ENCODE data around the gene C2CD2.

C2CD2 gene

DNA sequence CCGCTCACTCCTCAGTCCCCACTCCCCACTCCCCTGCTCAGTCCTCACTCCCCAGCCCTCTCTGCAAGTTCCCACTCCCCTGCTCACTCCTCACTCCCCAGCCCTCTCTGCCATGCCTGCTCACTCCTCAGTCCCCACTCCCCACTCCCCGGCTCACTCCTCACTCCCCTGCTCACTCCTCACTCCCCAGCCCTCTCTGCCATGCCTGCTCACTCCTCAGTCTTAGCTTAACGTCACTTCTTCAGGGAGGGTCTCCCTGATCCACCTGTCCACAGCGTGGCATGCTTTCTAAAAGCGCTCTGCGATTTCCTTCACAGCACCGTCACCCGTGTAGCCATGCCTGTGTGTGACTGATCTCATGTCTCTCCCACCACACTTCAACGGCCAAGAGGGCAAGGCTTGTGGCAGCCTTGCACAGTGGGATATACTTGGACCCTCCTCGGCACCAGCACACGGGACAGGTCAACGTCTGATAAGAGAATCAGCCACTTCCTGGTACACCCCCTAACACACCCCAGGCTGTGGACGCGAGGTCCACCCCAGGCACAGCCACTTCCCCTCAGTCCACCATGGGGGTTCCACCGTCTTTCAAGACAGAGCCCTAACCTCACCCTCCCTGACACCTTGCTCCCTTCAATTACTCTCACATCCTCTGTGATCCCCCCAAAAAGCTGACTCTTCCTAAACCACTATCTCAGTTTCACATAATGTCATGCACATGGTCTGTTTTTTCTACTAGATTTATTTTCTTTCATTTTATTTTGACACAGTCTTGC is 88.6 kb downstream of the C2CD2 start:
- DNase-seq (ENCODE audit: low spot score) = no peak

DNA sequence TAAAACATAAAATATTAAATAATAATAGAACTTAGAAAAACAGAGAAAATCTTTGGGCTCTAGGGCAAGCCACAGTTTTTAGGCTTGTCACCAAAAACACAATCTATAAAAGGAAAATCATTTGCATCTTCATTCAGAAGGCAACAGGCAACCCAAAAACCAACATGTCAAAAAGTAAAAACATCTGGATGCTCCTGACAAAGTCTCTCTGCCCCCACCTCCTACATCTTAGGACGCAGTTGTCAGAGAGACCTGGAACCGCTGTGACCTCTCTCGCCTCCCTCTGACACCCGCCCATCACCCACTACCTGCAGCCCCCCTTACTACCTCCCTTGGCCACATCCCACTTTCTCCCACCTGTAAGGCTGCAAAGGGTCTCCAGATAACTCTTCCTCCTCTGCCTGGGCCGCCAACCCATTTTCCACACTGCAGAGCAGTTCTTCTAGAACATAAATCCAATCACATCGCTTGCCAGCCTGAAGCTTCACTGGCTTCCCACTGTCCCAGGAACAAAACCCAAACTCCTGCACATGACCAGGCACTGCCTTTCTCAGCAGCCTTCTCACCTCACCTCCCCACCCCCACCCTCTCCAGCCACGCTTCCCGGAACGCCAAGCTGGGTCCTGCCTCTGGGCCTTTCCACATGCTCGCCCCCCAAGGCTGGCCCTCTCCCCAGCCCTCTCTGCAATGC is 89.4 kb downstream of the C2CD2 start:
- no peak for DNase-seq (ENCODE audit: low spot score)

DNA sequence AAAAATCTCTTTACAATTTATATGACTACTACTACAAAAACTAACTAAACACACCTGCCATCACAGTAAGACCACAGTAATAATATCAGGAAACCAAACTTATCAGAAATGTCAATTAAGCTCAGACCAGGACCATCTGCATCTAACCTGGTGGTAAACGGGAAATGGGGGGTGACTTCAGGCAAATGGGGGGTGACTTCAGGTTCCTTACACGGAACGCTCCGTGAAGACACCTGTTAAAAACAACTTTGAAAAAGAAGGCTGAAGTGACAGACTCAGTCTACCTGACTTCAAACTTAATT is 90.4 kb downstream of the C2CD2 start:
- no peak for DNase-seq (ENCODE audit: low spot score)

DNA sequence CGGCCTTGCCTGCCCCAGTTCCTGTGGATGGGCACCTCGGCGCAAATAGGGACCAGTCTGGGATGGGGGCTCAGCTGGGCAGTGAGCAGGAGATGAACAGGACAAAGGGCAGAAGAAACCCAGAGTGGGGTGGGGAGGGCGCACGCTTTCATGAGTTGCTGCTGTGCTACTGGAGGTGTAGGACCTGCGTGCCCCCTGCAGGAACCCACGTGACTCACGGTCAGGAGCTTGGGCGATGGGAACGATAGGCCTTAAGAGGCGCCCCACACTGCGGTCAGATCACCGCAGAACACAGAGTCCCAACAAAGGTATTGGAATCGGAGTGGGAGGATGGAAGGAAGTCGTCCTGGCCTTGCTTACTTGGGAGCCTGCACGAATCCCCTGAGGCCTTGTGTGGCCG is 91.8 kb downstream of the C2CD2 start:
- no peak for DNase-seq (ENCODE audit: low spot score)

DNA sequence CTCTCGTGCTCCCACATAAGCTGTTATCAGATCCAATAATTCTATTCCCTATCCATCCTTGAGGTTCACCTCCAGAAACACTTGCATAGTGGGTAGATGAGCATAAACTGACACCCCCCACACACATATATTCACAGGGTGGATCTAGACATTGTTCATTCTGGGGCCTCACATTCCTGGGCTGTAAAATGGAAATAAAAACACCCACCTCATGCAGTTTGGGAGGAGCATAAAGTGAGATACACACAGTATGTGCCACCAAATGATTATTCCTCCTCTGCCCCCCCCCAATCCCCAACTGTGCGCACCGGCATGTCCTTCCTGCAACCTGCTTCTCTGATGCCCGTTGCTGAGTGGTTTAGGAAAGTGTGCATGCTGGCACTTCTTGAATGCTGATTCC is 92.6 kb downstream of the C2CD2 start:
- no peak for DNase-seq (ENCODE audit: low spot score)

DNA sequence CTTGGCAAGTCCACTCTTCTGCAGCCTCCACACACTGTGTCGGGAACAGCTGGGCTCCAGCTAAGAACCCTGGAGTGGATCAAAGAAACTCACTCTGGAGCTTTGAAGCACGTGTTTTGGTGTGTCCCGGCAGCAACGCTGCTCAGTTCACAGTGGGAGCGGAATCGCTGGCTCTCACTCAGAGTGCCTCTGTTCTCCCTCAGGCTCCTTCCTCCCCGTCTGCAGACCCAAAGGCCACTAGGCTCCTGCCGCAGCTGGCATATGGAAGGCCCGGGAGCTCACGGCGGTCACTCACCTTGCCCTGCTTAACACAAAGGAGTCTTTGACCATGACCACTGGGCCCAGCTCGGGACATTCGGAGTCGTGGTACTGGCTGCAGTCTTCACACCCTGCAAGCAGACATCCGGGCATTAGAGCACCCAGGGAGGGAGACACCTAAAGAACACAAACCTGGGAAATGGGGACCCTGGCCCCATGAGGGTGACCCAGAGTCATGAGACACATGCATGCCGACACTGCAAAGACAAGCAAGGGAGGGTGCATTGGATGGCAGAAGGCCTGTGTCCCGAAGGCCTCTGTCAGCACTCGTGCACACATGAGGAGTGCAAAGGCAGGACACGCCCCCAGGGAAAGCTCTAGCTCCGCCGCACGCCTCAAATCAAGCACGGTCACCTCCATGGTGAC is 94.4 kb downstream of the C2CD2 start:
- no peak for DNase-seq (ENCODE audit: low spot score)

DNA sequence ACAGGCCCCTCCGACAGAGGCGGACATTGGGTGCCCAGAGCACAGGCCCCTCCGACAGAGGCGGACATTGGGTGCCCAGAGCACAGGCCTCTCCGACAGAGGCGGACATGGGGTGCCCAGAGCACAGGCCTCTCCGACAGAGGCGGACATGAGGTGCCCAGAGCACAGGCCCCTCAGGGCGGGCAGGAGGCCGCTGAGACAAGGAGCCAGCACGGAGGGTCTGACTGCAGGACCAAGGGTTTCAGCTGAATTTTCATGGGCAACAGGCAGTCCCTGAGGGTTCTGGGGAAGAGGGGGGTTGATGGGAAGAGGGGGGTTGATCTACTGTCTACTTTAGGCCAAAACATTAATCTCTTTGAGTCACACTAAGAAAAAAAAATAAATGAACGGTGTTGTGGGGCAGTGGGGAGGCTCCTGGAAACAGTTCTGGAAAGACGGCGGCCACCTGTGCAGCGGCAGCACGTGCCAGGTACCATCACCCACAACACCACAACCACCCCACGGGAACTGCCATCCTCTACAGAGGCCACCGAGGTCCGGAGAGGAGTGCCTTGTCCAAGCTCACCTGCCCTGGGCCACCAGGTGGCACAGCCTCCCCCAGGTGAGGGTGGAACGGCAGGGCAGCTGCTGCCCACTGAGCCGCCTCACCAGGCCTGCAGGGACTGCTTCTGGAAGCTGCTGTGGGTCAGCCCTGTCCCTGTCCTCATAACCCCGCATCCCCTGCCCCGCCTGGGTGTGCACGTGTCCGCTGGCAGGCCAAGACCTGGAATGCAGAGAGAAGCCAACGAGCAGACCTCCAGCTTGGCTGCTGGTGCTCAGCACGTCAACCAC is 95.1 kb downstream of the C2CD2 start:
- no peak for DNase-seq (ENCODE audit: low spot score)

DNA sequence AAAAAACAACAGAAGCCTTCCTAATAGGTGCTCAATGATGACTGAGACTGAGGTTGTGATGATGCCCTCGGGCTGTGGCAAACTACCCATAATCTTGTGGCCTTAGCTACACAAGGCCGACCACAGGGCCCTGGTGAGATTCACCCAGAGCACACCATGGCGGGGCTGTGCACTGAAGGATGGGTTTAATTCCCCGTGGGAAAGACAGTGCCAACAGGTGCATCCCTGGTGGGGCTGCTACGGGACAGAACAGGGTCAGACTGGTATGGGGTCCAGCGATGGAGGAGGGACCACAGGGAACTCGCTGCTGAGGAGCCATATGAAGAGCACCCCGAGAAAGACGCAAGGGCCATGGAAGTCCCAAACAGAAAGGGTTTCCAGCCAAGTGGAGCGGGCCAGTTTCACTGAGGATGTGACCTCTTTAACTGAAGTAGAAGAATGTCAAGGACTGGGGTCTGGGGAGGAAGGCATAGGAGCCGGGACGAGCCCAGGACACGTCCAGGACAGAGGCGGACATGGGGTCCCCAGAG is 96.0 kb downstream of the C2CD2 start:
- no peak for DNase-seq (ENCODE audit: low spot score)

DNA sequence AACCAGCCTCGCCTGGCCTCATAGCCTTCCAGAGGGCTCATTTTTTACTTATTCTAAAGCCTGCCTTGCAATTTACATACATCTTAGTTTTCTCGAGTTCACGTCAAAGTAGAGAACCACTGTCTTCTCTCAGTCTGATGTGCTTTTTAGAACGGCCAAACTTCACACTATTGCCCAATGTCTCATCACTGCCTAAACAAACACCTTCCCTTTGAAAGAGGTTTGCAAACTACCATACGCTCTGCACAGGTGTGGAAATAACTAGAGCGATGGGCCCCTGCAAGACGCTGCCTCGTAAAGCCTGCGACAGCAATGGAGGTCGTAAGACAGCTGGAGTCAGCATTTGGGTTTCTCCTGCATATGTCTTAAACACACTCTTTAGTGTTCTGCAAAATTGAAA is 97.2 kb downstream of the C2CD2 start:
- no peak for DNase-seq (ENCODE audit: low spot score)

DNA sequence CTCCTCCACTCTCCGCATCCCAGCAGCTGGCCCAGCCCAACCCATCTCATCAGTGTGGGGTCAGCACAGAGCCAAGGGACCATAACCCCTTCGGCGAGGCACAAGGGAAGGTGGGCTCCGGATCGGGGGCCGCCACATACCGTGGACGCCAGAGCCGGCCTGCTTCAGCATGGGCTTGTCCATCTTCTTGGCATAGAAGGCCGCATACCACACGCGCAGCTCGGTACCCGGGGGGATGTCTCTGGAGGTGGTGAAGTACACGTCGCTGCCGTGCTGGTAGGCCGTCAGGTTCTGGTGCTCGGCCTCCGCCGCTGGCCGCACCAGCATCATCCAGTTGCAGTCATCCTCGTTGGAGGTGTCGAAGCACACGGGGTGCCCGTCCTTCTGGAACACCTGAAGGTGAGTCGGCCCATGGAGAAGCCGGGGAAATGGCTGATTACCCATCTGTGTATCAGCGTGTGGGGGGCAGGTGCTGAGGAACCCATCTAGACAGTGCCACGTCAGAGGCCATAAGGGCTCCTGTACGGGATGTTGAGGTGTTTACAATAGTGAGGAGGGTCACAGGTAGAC is 99.3 kb downstream of the C2CD2 start:
- DNase-seq (ENCODE audit: low spot score) = no peak

DNA sequence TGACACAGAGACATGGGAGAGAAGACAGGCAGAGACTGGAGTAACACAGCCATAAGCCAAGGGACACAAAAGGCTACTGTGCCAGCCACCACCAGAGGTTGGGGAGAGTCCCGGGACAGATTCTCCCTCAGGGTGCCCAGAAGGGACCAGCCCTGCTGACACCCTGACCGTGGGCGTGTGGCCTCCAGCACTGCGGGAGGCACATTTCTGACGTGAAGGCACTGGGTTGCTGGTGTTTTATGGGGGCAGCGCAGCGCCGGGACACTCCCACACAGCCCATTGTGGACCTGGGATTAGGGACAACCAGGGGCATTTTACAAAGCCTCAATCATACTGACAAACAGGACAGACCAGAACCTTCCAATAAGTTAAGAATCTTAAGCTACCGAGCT is 100.9 kb downstream of the C2CD2 start:
- DNase-seq (ENCODE audit: low spot score) = no peak

DNA sequence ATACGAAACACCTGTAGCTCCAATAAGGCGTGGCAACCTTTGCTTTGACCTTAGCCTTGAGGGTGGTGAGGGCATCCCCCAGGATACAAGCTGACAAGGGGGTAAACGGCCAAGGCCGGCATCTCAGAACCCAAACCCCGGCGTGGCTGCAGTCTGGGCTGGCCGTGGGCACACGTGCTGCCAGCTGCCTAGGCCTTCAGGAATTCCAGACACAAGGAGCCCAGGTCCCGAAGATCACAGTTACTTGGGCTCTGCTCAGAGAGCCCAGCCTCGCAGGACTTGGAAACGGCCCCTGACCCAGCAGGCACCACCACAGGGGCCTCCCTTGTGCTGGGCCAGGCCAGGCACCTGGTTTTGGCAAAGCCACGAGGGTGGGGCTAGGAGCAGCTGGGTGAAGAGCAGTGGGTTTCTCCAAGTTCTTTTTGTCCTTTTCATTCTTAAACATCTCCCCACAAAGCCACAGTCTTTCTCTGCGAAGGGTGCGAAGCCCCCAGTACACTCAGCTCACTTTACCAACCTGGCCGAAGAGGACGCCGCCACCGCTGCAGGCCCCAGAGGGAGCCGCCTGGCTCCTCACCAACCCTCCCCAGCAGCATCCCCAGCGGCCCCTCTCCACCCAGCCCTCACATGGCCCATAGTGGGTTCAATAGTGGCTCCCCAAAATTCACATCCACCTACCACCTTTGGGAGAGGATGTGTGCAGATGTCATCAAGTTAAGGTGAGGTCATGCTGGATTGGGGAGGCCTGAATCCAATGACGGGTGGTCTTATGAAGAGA is 101.5 kb downstream of the C2CD2 start:
- no peak for DNase-seq (ENCODE audit: low spot score)

DNA sequence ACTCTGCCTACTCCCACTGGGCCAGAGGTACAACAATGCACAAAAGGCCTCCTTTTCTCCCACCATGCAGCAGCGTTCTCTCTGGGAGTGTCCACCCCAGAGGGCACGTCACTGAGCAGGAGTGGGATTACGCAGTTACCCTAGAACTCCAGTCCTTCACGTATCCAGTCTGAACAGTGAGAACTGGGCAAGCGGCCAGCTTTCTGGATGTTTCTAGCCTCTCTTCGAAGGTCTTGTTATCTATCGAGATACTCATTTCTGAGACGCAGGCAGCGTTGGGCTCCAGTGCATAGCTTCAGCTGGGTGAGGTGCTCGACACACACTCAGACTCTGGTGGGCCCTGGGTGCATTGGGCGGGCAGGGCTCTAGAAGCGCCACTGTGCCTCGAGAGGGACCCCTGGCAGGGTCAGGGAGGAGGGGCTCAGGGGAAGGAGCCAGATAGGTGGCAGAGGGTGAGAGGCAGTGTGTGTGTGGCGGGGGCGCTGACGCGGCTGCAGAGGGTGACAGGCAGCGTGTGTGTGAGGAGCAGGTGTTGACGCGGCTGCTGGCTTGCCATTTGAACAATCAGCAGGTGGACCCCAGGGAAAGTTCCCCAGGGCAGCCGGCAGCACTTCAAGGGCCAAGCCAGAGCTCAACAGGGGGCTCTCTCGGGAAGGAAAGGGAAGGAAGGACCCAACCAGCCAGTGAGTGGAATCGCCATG is 102.6 kb downstream of the C2CD2 start:
- DNase-seq (ENCODE audit: low spot score) = no peak

DNA sequence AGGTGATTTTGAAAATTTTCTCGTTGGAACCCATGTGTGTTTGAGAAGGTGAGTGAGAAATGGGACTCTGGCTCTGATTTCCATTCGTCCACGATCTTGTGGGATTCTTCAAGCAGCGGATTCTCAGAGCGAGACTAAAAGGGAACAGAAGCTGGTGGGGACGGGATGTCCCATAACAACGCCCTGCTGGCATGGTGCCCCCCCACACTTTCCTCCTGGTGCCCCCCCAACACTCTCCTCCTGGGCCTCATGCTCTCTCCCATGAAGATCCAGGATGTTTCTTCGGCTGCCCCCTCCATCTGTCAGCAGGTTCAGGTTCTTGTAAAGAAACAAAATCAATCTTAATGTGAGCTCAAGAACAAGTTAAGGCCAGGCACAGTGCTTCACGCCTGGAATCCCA is 103.7 kb downstream of the C2CD2 start:
- DNase-seq (ENCODE audit: low spot score) = no peak

DNA sequence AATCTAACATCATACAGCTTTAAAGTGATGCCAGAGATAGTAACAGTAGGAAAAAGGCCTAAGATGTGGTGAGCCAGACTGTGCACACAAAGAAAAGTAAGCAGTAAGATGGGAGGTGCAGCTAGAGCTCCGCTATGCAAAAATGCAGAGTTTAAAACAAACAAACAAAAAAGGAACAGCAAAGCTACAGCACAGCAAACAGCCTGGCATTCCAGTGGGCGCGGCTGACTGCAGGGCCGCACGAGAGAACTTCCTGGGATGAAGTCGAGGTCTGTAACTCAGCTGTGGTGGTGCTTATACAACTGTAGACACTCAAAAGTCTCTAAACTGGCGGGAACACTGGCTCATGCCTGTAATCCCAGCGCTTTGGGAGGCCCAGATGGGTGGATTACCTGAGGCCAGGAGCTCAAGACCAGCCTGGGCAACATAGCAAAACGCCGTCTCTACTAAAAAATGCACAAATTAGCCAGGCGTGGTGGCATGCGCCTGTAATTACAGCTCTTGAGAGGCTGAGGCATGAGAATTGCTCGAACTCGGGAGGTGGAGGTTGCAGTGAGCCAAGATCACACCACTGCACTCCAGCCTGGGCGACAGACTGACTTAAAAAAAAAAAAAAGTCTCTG is 104.7 kb downstream of the C2CD2 start:
- DNase-seq (ENCODE audit: low spot score) = no peak

DNA sequence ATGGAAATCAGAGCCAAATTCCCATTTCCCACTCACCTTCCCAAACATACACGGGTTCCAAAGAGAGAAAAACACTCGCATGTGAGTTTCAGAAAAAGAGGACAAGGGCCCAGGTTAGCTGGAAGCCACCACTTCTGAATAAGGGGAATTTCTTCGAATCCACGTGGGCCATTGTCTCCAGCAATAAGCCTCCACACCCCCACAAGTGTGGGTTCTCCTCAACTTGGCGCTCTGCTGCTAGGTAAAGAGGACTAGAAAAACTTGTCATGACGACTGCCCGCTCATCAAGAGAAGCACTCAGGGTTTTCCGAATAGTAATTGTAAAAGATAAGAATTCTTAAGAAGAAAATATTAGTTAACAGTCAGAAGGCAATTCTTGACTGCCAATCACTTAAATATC is 105.3 kb downstream of the C2CD2 start:
- no peak for DNase-seq (ENCODE audit: low spot score)

DNA sequence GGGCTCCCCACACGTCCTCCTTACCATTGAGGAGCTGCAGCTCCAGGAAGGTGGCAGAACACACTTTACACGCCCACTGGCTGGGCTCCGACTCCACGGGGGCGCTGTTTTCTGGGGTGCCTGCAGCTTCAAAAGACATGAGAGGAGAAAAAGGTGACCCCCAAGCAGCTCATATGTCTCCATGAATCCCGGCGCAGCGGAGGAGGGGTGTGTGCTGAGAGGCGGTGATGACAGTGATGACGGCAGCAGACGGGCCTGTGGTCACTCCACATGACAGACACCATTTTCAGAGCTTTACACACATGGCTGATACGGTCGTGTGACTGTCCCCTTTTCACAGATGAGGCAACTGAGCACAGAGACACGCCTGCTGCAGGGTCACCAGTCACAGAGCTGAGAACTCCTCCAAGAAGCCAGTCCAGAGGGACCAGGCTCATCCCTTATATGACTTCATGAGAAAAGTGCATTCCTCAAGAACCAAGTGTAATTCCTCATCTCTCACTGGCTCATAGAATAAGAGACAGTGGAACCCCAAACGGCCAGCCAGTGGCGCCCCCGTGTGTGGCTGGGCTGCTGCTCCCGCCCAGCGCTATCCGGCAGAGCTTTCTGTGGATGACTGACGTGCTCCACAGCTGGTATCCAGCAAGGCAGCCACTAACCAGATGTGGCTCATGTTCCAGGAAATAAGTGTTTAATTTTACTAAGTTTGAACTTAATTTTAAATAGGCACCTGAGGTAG is 106.6 kb downstream of the C2CD2 start:
- DNase-seq (ENCODE audit: low spot score) = no peak

DNA sequence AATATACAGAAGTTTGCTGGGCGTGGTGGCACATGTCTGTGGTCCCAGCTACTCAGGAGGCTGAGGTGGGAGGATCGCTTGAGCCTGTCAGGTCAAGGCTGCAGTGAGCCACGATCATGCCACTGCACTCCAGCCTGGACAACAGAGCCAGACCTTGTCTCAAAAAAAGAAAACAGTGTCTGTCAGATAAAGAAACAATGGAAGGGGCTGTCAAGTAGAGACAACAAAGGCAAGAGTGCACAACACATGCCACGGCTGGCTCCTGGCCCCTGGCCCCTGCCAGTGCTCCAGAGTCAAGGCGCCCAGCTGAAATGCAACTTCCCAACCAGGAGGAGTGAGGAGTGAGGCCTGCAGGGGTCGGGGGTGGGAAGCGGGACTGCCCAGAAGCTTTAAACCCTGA is 107.3 kb downstream of the C2CD2 start:
- DNase-seq (ENCODE audit: low spot score) = no peak

DNA sequence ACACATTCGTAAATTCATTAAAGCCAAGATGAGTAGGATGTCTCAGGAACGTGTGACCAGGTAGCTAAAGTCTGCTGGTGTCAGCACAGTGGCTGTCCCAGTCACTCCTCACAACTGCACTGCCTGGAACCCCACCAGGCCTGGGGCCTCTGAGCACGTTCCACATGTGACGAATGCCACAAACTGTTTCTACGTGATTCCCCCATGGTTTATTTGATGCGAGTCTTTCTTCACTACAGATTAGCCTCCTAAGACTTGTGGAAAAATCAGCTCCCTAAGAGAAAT is 107.8 kb downstream of the C2CD2 start:
- no peak for DNase-seq (ENCODE audit: low spot score)
